Measurements from ENCODE around the gene BCKDK.

Gene BCKDK

GRCh38 chr16:31113121-31114120, 5.2 kb downstream of the BCKDK start:
- H3K27me3 ChIP-seq (ENCODE audit: control insufficient read depth, insufficient read depth, low read length), result no peaks in the 10 kb centered on the region
- H3K9me3 ChIP-seq (ENCODE audit: control insufficient read depth, insufficient read depth, low read depth, low read length), result no peaks in the 10 kb centered on the region
- H3K4me1 ChIP-seq (ENCODE audit: control insufficient read depth, insufficient read depth, low read length), result peaks cover 2% of the 10 kb centered on the region; the same call in 1 of the 2 replicates
- no peak overlapping the region for H3K9ac ChIP-seq (ENCODE audit: low read length)
- H3K36me3 ChIP-seq (ENCODE audit: control insufficient read depth, insufficient read depth, low read length), result peaks cover 39% of the 10 kb centered on the region
- H3K27ac ChIP-seq (ENCODE audit: low read depth, low read length), result no peak overlapping the region
- no peak overlapping the region for H3K4me3 ChIP-seq (ENCODE audit: low read depth, low read length)

- H3K4me1 ChIP-seq (ENCODE audit: control insufficient read depth, insufficient read depth, low read length), result peaks cover 3% of the 10 kb centered on the region; the same call in 1 of the 2 replicates
- peaks cover 43% of the 10 kb centered on the region for H3K36me3 ChIP-seq (ENCODE audit: control insufficient read depth, insufficient read depth, low read length)
- H3K4me3 ChIP-seq (ENCODE audit: low read depth, low read length), result no peak overlapping the region
- H3K9me3 ChIP-seq (ENCODE audit: control insufficient read depth, insufficient read depth, low read depth, low read length), result no peaks in the 10 kb centered on the region
- no peak overlapping the region for H3K9ac ChIP-seq (ENCODE audit: low read length)
- H3K27ac ChIP-seq (ENCODE audit: low read depth, low read length), result no peak overlapping the region
- H3K27me3 ChIP-seq (ENCODE audit: control insufficient read depth, insufficient read depth, low read length), result no peaks in the 10 kb centered on the region
These were observed 6.3 kb downstream of the BCKDK start for GRCh38 chr16:31114468-31114867.

- Histone ChIP-seq H3K9me3 (ENCODE audit: control insufficient read depth, insufficient read depth, low read depth, low read length) (no peaks in the 10 kb centered on the region), H3K9ac (ENCODE audit: low read length) (peak within 1 kb of the TSS; percentile 83), H3K27ac (ENCODE audit: low read depth, low read length) (peak within 1 kb of the TSS; percentile 93), H3K4me1 (ENCODE audit: control insufficient read depth, insufficient read depth, low read length) (peaks cover 3% of the 10 kb centered on the region; the same call in 1 of the 2 replicates), H3K36me3 (ENCODE audit: control insufficient read depth, insufficient read depth, low read length) (peaks cover 39% of the 10 kb centered on the region), H3K27me3 (ENCODE audit: control insufficient read depth, insufficient read depth, low read length) (no peaks in the 10 kb centered on the region), H3K4me3 (ENCODE audit: low read depth, low read length) (peak within 1 kb of the TSS; percentile 95)
These were observed 9.4 kb downstream of the BCKDK start, which contains the start of gene KAT8 for GRCh38 chr16:31117384-31118222. Gene KAT8 (plus strand): TSS chr16:31117664. CDS start chr16:31117682, 18 bp downstream.

GRCh38 chr16:31118223-31119155, 10.3 kb downstream of the BCKDK start:
- Histone ChIP-seq H3K27ac (ENCODE audit: low read depth, low read length) (no peak overlapping the region), H3K27me3 (ENCODE audit: control insufficient read depth, insufficient read depth, low read length) (no peaks in the 10 kb centered on the region), H3K9ac (ENCODE audit: low read length) (peak overlapping the region; percentile 80), H3K36me3 (ENCODE audit: control insufficient read depth, insufficient read depth, low read length) (peaks cover 40% of the 10 kb centered on the region), H3K4me1 (ENCODE audit: control insufficient read depth, insufficient read depth, low read length) (peaks cover 3% of the 10 kb centered on the region; the same call in 1 of the 2 replicates), H3K9me3 (ENCODE audit: control insufficient read depth, insufficient read depth, low read depth, low read length) (no peaks in the 10 kb centered on the region), H3K4me3 (ENCODE audit: low read depth, low read length) (peak overlapping the region; percentile 95)

DNA sequence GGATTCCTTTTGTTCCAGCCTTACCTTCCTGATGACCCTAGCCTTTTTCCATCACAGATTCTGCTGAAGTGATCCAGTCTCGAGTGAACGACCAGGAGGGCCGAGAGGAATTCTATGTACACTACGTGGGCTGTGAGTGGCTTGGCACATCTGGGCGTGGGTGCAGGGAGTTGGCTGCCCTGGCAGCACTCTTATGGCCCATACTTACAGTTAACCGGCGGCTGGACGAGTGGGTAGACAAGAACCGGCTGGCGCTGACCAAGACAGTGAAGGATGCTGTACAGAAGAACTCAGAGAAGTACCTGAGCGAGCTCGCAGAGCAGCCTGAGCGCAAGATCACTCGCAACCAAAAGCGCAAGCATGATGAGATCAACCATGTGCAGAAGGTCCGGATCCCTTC, 11.9 kb downstream of the BCKDK start:
- H3K4me1 ChIP-seq (ENCODE audit: control insufficient read depth, insufficient read depth, low read length), result peaks cover 3% of the 10 kb centered on the region; the same call in 1 of the 2 replicates
- no peaks in the 10 kb centered on the region for H3K27me3 ChIP-seq (ENCODE audit: control insufficient read depth, insufficient read depth, low read length)
- peaks cover 49% of the 10 kb centered on the region for H3K36me3 ChIP-seq (ENCODE audit: control insufficient read depth, insufficient read depth, low read length)
- H3K9me3 ChIP-seq (ENCODE audit: control insufficient read depth, insufficient read depth, low read depth, low read length), result no peaks in the 10 kb centered on the region
- no peak overlapping the region for H3K4me3 ChIP-seq (ENCODE audit: low read depth, low read length)
- H3K9ac ChIP-seq (ENCODE audit: low read length), result no peak overlapping the region
- H3K27ac ChIP-seq (ENCODE audit: low read depth, low read length), result no peak overlapping the region

DNA sequence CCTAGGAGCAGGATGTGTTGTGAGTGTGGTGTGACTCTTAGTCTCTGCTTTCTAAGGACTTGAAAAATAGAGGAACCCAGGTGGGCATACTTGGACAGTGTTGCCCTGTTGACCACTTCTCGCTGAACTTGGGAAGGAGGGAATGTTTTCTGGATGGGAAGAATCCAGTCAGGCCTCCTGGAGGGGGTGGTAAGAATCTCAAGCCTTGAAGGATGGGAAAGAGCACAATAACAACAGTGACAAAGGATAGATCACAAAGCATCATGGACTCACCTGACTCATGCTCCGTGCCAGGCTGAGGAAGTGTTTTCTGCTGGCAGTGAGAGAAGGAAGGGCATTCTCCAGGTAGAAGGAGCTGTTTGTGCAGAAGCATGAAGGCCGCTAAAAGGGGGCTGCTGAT, 17.7 kb downstream of the BCKDK start:
- Histone ChIP-seq H3K4me1 (ENCODE audit: control insufficient read depth, insufficient read depth, low read length) (peaks cover 5% of the 10 kb centered on the region; the same call in 1 of the 2 replicates), H3K9ac (ENCODE audit: low read length) (no peak overlapping the region), H3K27ac (ENCODE audit: low read depth, low read length) (no peak overlapping the region), H3K27me3 (ENCODE audit: control insufficient read depth, insufficient read depth, low read length) (no peaks in the 10 kb centered on the region), H3K4me3 (ENCODE audit: low read depth, low read length) (no peak overlapping the region), H3K36me3 (ENCODE audit: control insufficient read depth, insufficient read depth, low read length) (peaks cover 64% of the 10 kb centered on the region), H3K9me3 (ENCODE audit: control insufficient read depth, insufficient read depth, low read depth, low read length) (no peaks in the 10 kb centered on the region)

- Histone ChIP-seq H3K36me3 (ENCODE audit: control insufficient read depth, insufficient read depth, low read length) (peaks cover 64% of the 10 kb centered on the region), H3K4me1 (ENCODE audit: control insufficient read depth, insufficient read depth, low read length) (peaks cover 14% of the 10 kb centered on the region; the same call in 1 of the 2 replicates), H3K27me3 (ENCODE audit: control insufficient read depth, insufficient read depth, low read length) (no peaks in the 10 kb centered on the region), H3K4me3 (ENCODE audit: low read depth, low read length) (no peak overlapping the region), H3K27ac (ENCODE audit: low read depth, low read length) (no peak overlapping the region), H3K9me3 (ENCODE audit: control insufficient read depth, insufficient read depth, low read depth, low read length) (no peaks in the 10 kb centered on the region), H3K9ac (ENCODE audit: low read length) (peak overlapping the region; percentile 0)
These were observed 19.0 kb downstream of the BCKDK start for GRCh38 chr16:31127182-31127581.

DNA sequence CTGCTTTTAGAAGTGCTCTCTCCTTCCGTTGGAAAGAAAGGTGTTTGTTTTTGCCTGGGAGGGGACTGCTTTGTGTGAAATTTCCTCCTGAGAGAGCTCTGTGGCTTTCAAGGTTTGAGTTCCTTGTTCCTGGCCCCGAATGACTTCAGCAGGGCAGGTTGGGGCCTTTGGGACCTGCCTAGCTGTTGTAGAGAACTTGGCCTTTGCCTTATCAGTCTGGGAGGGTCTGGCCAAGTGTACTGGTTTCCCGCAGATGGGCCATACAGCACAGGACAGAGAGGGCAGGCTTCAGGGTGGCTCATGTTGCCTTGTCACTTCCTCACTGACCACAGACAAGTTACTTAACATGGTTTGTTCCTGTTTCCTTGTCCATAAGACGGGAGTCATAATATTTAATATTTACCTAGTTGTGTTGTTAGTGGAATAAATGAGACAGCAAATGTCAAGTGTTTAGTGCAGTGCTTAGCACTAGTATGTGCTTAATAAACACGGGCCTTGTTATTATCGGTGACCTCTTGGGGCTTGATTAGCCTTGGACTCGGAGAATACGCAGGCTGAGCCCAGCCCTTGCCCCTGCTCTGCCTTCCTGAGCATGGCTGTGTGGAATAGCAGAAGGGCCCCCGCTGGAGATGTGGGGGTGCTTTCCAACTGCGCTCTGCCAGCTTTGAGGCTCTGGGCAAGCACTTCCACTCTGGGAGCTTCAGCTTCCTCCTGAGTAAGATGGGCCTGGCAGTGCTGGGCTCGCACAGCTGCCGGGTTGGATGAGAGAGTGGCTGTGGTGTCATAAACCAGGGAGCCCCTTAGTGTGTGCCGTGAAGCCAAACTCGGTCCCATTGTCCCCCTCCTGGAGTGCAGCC, 20.8 kb downstream of the BCKDK start:
- H3K27me3 ChIP-seq (ENCODE audit: control insufficient read depth, insufficient read depth, low read length), result no peaks in the 10 kb centered on the region
- H3K4me3 ChIP-seq (ENCODE audit: low read depth, low read length), result no peak overlapping the region
- no peak overlapping the region for H3K27ac ChIP-seq (ENCODE audit: low read depth, low read length)
- H3K4me1 ChIP-seq (ENCODE audit: control insufficient read depth, insufficient read depth, low read length), result peaks cover 22% of the 10 kb centered on the region
- no peaks in the 10 kb centered on the region for H3K9me3 ChIP-seq (ENCODE audit: control insufficient read depth, insufficient read depth, low read depth, low read length)
- H3K9ac ChIP-seq (ENCODE audit: low read length), result no peak overlapping the region
- H3K36me3 ChIP-seq (ENCODE audit: control insufficient read depth, insufficient read depth, low read length), result peaks cover 61% of the 10 kb centered on the region

- Histone ChIP-seq H3K36me3 (ENCODE audit: control insufficient read depth, insufficient read depth, low read length) (peaks cover 56% of the 10 kb centered on the region), H3K9ac (ENCODE audit: low read length) (no peak overlapping the region), H3K27ac (ENCODE audit: low read depth, low read length) (no peak overlapping the region)
These were observed 21.6 kb downstream of the BCKDK start for GRCh38 chr16:31129568-31130335.

More at GRCh38 chr16:31129568-31130335, 21.6 kb downstream of the BCKDK start:
- Histone ChIP-seq H3K4me3 (ENCODE audit: low read depth, low read length) (no peak overlapping the region), H3K27me3 (ENCODE audit: control insufficient read depth, insufficient read depth, low read length) (no peaks in the 10 kb centered on the region), H3K9me3 (ENCODE audit: control insufficient read depth, insufficient read depth, low read depth, low read length) (no peaks in the 10 kb centered on the region), H3K4me1 (ENCODE audit: control insufficient read depth, insufficient read depth, low read length) (peaks cover 30% of the 10 kb centered on the region)

Data from HUES6 (cell line).